ENCODE results near the gene EBF3.
"Not testable (repeated sequence)": the region's sequence is repeated elsewhere in the genome, so short reads cannot be mapped to it uniquely, and the experiment has no call there.

EBF3 gene

GRCh38 chr10:129926066-129927055 lies 37.7 kb downstream of the EBF3 start:
- DNase-seq, result no peak

- no peak for DNase-seq
These were observed 39.5 kb downstream of the EBF3 start for GRCh38 chr10:129924375-129925085.

GRCh38 chr10:129922598-129923123 lies 41.4 kb downstream of the EBF3 start:
- no peak for DNase-seq

GRCh38 chr10:129921801-129922597 lies 42.1 kb downstream of the EBF3 start:
- DNase-seq, result no peak

- DNase-seq, result no peak
These were observed 42.9 kb downstream of the EBF3 start for GRCh38 chr10:129921065-129921670.

- not testable (repeated sequence) for DNase-seq
These were observed 43.9 kb downstream of the EBF3 start for GRCh38 chr10:129920187-129920586.

GRCh38 chr10:129919358-129919757 lies 44.7 kb downstream of the EBF3 start:
- no peak for DNase-seq

GRCh38 chr10:129918836-129919235 lies 45.2 kb downstream of the EBF3 start:
- DNase-seq, result no peak

- DNase-seq, result no peak
These were observed 45.7 kb downstream of the EBF3 start for GRCh38 chr10:129918401-129918800.

GRCh38 chr10:129917936-129918335 lies 46.1 kb downstream of the EBF3 start:
- no peak for DNase-seq

- no peak for DNase-seq
These were observed 47.5 kb downstream of the EBF3 start for GRCh38 chr10:129916506-129916995.

- DNase-seq, result no peak
These were observed 48.3 kb downstream of the EBF3 start for GRCh38 chr10:129915526-129916378.

GRCh38 chr10:129914960-129915359 lies 49.1 kb downstream of the EBF3 start:
- no peak for DNase-seq

- no peak for DNase-seq
These were observed 49.8 kb downstream of the EBF3 start for GRCh38 chr10:129914153-129914855.

GRCh38 chr10:129912986-129913695 lies 50.9 kb downstream of the EBF3 start:
- no peak for DNase-seq

GRCh38 chr10:129912166-129912917 lies 51.7 kb downstream of the EBF3 start:
- no peak for DNase-seq

- DNase-seq, result no peak
These were observed 52.5 kb downstream of the EBF3 start for GRCh38 chr10:129911451-129912165.

GRCh38 chr10:129910861-129911260 lies 53.2 kb downstream of the EBF3 start:
- DNase-seq, result no peak

Measured in midbrain (tissue), 1 donor.